Stimulated activated CD4-positive, alpha-beta T cell treated with anti-CD3 and anti-CD28 coated beads, Interleukin-15, amount 100 ng/mL, for 24 hours (primary cell): Measurements from ENCODE around the gene PPIF.

Experiments used
- DNase-seq: peaks from one replicate; pipeline ENCODE4 v3.0.0-alpha.2; 2020

The PPIF gene

GRCh38 chr10:79404690-79405131, 57.4 kb downstream of the PPIF start:
- no peak for DNase-seq
